ENCODE data around the gene POC1A.

DNA sequence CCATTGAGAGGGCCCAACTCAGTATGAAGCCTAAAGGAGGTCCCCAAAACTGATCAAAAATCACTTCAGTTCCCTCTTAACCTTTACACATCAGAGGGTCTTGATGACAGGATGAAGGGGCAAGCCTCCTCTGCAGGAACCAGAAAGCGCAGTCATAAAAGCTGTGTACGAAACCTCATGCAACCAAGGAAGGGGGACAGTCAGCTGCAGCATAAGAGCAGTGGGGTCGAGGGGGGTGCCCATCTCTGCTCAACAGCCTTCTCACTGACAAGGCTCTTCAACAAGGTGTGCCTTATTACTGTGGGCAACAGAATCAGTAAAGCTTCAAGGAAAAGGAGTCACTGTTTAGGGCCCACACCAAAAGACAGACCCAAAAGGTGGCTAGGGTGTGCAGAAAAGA is 3.9 kb downstream of the POC1A start:
- TF ChIP-seq POLR2A (IDR thresholded peaks at IDR 0.05; ENCODE audit: low read depth, low read length) (no peak), TAF1 (IDR thresholded peaks at IDR 0.05; ENCODE audit: borderline replicate concordance, low read depth, low read length) (no peak)

Measured in GM12892 (cell line).